H9 (cell line): ENCODE data around the gene TGM3. TPM values are rescaled to one million over a fixed set of nuclear protein-coding genes. Genes with fewer than 3 reads are reported as not detected.

Experiments
- DNase-seq: peaks from one replicate; pipeline ENCODE4 v3.0.0-alpha.2; 2017
- H2AFZ ChIP-seq: one replicate; pipeline ENCODE4 v1.6.1; 2013; ENCODE audit warnings: mild to moderate bottlenecking, low read length, control low read depth, moderate library complexity
- H2AK5ac ChIP-seq: 2 replicates; pipeline ENCODE4 v1.6.1; 2013; ENCODE audit warnings: low read length, control low read depth, mixed read lengths; ENCODE audit not compliant: insufficient read length
- H2BK120ac ChIP-seq: one replicate; pipeline ENCODE4 v1.6.1; 2013; ENCODE audit warnings: low read depth, mild to moderate bottlenecking, low read length, control low read depth, inconsistent platforms; ENCODE audit not compliant: poor library complexity, severe bottlenecking
- H2BK12ac ChIP-seq: 2 replicates; pipeline ENCODE4 v1.6.1; 2013; ENCODE audit warnings: low read length, control low read depth, mixed read lengths, low read depth; ENCODE audit not compliant: insufficient read length
- H2BK15ac ChIP-seq: 2 replicates; pipeline ENCODE4 v1.6.1; 2013; ENCODE audit warnings: low read depth, low read length, control low read depth
- H2BK20ac ChIP-seq: one replicate; pipeline ENCODE4 v1.6.1; 2013; ENCODE audit warnings: low read depth, mild to moderate bottlenecking, low read length, control low read depth, inconsistent platforms; ENCODE audit not compliant: poor library complexity, severe bottlenecking
- H2BK5ac ChIP-seq: 2 replicates; pipeline ENCODE4 v1.6.1; 2013; ENCODE audit warnings: low read length, control low read depth, mixed read lengths; ENCODE audit not compliant: insufficient read length
- H3K14ac ChIP-seq: 2 replicates; pipeline ENCODE4 v1.6.1; 2013; ENCODE audit warnings: low read length, control low read depth; ENCODE audit not compliant: insufficient read depth
- H3K18ac ChIP-seq: 2 replicates; pipeline ENCODE4 v1.6.1; 2013; ENCODE audit warnings: low read depth, mild to moderate bottlenecking, mixed read lengths, low read length, control low read depth; ENCODE audit not compliant: insufficient read length
- H3K23ac ChIP-seq: 2 replicates; pipeline ENCODE4 v1.6.1; 2013; ENCODE audit warnings: low read length, control low read depth, mixed read lengths, low read depth; ENCODE audit not compliant: insufficient read length
- H3K23me2 ChIP-seq: 2 replicates; pipeline ENCODE4 v1.6.1; 2013; ENCODE audit warnings: low read depth, mild to moderate bottlenecking, mixed read lengths, low read length, control low read depth; ENCODE audit not compliant: insufficient read length, poor library complexity, severe bottlenecking
- H3K27ac ChIP-seq: 2 replicates; pipeline ENCODE4 v1.5.1; 2013; ENCODE audit warnings: low read length, control low read depth, mixed read lengths, low read depth; ENCODE audit not compliant: insufficient read length
- H3K27me3 ChIP-seq: 2 replicates; pipeline ENCODE4 v1.6.1; 2013; ENCODE audit warnings: low read length, control low read depth, inconsistent platforms; ENCODE audit not compliant: insufficient read depth
- H3K4ac ChIP-seq: 2 replicates; pipeline ENCODE4 v1.6.1; 2013; ENCODE audit warnings: low read depth, mild to moderate bottlenecking, control low read depth, inconsistent platforms, low read length, moderate library complexity
- H3K4me1 ChIP-seq: 2 replicates; pipeline ENCODE4 v1.6.1; 2013; ENCODE audit warnings: low read length, control low read depth, inconsistent platforms; ENCODE audit not compliant: insufficient read depth
- H3K4me2 ChIP-seq: 2 replicates; pipeline ENCODE4 v1.6.1; 2013; ENCODE audit warnings: low read length, control low read depth, mixed read lengths; ENCODE audit not compliant: insufficient read length, insufficient read depth
- H3K56ac ChIP-seq: 2 replicates; pipeline ENCODE4 v1.6.1; 2013; ENCODE audit warnings: low read depth, mild to moderate bottlenecking, mixed read lengths, low read length, control low read depth; ENCODE audit not compliant: insufficient read length
- H3K79me1 ChIP-seq: 2 replicates; pipeline ENCODE4 v1.6.1; 2013; ENCODE audit warnings: low read depth, mild to moderate bottlenecking, moderate library complexity, low read length, control low read depth, inconsistent platforms; ENCODE audit not compliant: insufficient read depth, poor library complexity, severe bottlenecking
- H3K79me2 ChIP-seq: 2 replicates; pipeline ENCODE4 v1.6.1; 2013; ENCODE audit warnings: low read length, control low read depth, inconsistent platforms; ENCODE audit not compliant: insufficient read depth
- H3K9ac ChIP-seq: 2 replicates; pipeline ENCODE4 v1.6.1; 2013; ENCODE audit warnings: low read length, control low read depth, mixed read lengths; ENCODE audit not compliant: insufficient read length; ENCODE audit errors: extremely low read depth
- H3K9me3 ChIP-seq: one replicate; pipeline ENCODE4 v1.6.1; 2013; ENCODE audit warnings: low read depth, low read length, inconsistent platforms; ENCODE audit not compliant: control insufficient read depth
- H3T11ph ChIP-seq: one replicate; pipeline ENCODE4 v1.6.1; 2013; ENCODE audit warnings: mild to moderate bottlenecking, low read length, control low read depth, inconsistent platforms
- H4K20me1 ChIP-seq: one replicate; pipeline ENCODE4 v1.6.1; 2013; ENCODE audit not compliant: control insufficient read depth, insufficient read length, insufficient read depth
- H4K5ac ChIP-seq: 2 replicates; pipeline ENCODE4 v1.6.1; 2013; ENCODE audit warnings: low read depth, mild to moderate bottlenecking, mixed read lengths, low read length, control low read depth; ENCODE audit not compliant: insufficient read length
- H4K8ac ChIP-seq: replicated peaks from 2 replicates; pipeline ENCODE4 v1.6.1; 2013; ENCODE audit warnings: low read length, control low read depth, mixed read lengths, low read depth; ENCODE audit not compliant: insufficient read length
- H4K91ac ChIP-seq: 2 replicates; pipeline ENCODE4 v1.6.1; 2013; ENCODE audit warnings: low read depth, mild to moderate bottlenecking, moderate library complexity, mixed read lengths, low read length, control low read depth; ENCODE audit not compliant: insufficient read length
- H3K27ac Mint-ChIP-seq, 3 experiments: 2 replicates in 2 of 3; 3 replicates in 1 of 3; pipeline ENCODE4 v1.8.0; 2020 to 2021; ENCODE audit warnings: mixed read lengths in 3 of 3, mild to moderate bottlenecking in 1 of 3, moderate library complexity in 1 of 3
- H3K27me3 Mint-ChIP-seq: 2 replicates; pipeline ENCODE4 v1.8.0; 2021; ENCODE audit warnings: low read depth, mild to moderate bottlenecking, moderate library complexity, mixed read lengths
- H3K36me3 Mint-ChIP-seq, 3 experiments: 2 replicates in 2 of 3; 3 replicates in 1 of 3; pipeline ENCODE4 v1.8.0; 2020 to 2021; ENCODE audit warnings: low read depth in 3 of 3, mixed read lengths in 3 of 3; ENCODE audit not compliant: insufficient read depth in 1 of 3
- H3K4me1 Mint-ChIP-seq, 2 experiments: 2 replicates each; pipeline ENCODE4 v1.8.0; 2020; ENCODE audit warnings: mixed read lengths in 2 of 2
- H3K4me3 Mint-ChIP-seq, 2 experiments: 2 replicates in 1 of 2; 3 replicates in 1 of 2; pipeline ENCODE4 v1.8.0; 2020 to 2021; ENCODE audit warnings: mild to moderate bottlenecking in 2 of 2, mixed read lengths in 2 of 2, moderate library complexity in 1 of 2
- H3K9me3 Mint-ChIP-seq, 2 experiments: 2 replicates in 1 of 2; 3 replicates in 1 of 2; pipeline ENCODE4 v1.8.0; 2020; ENCODE audit warnings: mild to moderate bottlenecking in 2 of 2, mixed read lengths in 2 of 2, moderate library complexity in 1 of 2
- WGBS: extraction: QIAGEN DNeasy Blood & Tissue Kit; methylation state at CpG from one replicate; pipeline ENCODE4 v1.1.7; 2013; ENCODE audit warnings: missing lambda C conversion rate, low lambda C conversion rate, mixed read lengths; ENCODE audit not compliant: insufficient read length; ENCODE audit errors: extremely low coverage; 5-methylcytosine and 5-hydroxymethylcytosine counted together
- total RNA-seq: library from RNA; stranded (reverse); gene quantifications from 2 replicates; pipeline ENCODE4 v1.2.1, GENCODE V29; 2021
- TF ChIP-seq, protein P1 (sequence below): fragments of 200-600 bp; sonication (generic); conservative IDR thresholded peaks from 3 replicates; pipeline ENCODE4 v1.8.0; 2021; ENCODE audit warnings: antibody characterized with exemption, mild to moderate bottlenecking

TGM3 gene
- total RNA-seq, 1 experiment from 2014 or later, result not detected

DNA sequence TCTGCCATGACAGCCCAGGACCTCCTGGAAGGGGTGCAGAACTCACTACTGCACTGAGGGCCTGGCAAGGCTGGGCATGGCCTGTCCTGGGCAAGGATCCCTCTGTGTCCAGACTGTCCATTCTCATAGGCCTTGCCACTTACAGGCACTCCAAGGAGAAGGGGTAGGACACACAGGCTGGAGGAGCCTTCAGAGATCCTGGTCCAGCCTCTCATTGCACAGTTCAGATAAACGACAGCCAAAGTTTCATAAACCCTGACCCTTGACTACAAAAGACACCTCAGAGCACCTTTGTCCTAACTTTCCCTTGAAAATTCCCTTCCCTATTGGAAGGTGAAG, 19.6 kb downstream of the TGM3 start:
- H3K9me3 Mint-ChIP-seq, result no peaks in the 10 kb centered on the region
- Histone ChIP-seq H2AFZ (no peak overlapping the region), H3K14ac (no peak overlapping the region; the same call in 1 of the 2 replicates)

More for the DNA sequence above, 19.6 kb downstream of the TGM3 start:
- H3K9ac ChIP-seq, result no peak overlapping the region
- DNase-seq, result no peak
- Mint-ChIP-seq H3K27me3 (no peaks in the 10 kb centered on the region), H3K36me3 (no peaks in the 10 kb centered on the region), H3K27ac (no peak overlapping the region), H3K4me3 (no peak overlapping the region), H3K4me1 (peaks cover 6 to 7% of the 10 kb centered on the region in 2 experiments)
- H4K5ac ChIP-seq, result no peak overlapping the region
- no peaks in the 10 kb centered on the region for H4K20me1 ChIP-seq
- H2BK15ac ChIP-seq, result no peak overlapping the region
- H2BK20ac ChIP-seq, result no peak overlapping the region
- H4K8ac ChIP-seq, result no peak overlapping the region
- H3K9me3 ChIP-seq, result no peaks in the 10 kb centered on the region
- no peak overlapping the region for H4K91ac ChIP-seq
- no peak overlapping the region for H2AK5ac ChIP-seq
- H3K56ac ChIP-seq, result no peak overlapping the region
- no peaks in the 10 kb centered on the region for H3K4me1 ChIP-seq
- no peak overlapping the region for H2BK5ac ChIP-seq
- H3K18ac ChIP-seq, result no peak overlapping the region
- H3K79me2 ChIP-seq, result no peaks in the 10 kb centered on the region
- H3K23ac ChIP-seq, result no peak overlapping the region
- no peak overlapping the region for H3T11ph ChIP-seq
- H2BK120ac ChIP-seq, result no peak overlapping the region
- H3K23me2 ChIP-seq, result no peaks in the 10 kb centered on the region
- no peak overlapping the region for H3K27ac ChIP-seq
- no CpG with 5 or more reads among the region's 1 CpG for WGBS
- no peak overlapping the region for H3K4me2 ChIP-seq
- TF ChIP-seq, protein P1, sequence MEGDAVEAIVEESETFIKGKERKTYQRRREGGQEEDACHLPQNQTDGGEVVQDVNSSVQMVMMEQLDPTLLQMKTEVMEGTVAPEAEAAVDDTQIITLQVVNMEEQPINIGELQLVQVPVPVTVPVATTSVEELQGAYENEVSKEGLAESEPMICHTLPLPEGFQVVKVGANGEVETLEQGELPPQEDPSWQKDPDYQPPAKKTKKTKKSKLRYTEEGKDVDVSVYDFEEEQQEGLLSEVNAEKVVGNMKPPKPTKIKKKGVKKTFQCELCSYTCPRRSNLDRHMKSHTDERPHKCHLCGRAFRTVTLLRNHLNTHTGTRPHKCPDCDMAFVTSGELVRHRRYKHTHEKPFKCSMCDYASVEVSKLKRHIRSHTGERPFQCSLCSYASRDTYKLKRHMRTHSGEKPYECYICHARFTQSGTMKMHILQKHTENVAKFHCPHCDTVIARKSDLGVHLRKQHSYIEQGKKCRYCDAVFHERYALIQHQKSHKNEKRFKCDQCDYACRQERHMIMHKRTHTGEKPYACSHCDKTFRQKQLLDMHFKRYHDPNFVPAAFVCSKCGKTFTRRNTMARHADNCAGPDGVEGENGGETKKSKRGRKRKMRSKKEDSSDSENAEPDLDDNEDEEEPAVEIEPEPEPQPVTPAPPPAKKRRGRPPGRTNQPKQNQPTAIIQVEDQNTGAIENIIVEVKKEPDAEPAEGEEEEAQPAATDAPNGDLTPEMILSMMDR, result no peak
- H3K4ac ChIP-seq, result no peak overlapping the region
- H3K79me1 ChIP-seq, result no peaks in the 10 kb centered on the region
- H2BK12ac ChIP-seq, result no peak overlapping the region
- H3K27me3 ChIP-seq, result no peaks in the 10 kb centered on the region
